HG02588 (cell line): ENCODE data around the gene PUS1.
"Not testable (repeated sequence)": the region's sequence is repeated elsewhere in the genome, so short reads cannot be mapped to it uniquely, and the experiment has no call there.

ENCODE experiments used
- ATAC-seq: cut with Tn5 transposase; IDR thresholded peaks from one replicate; pipeline ENCODE4 v1.9.1; 2021; ENCODE audit warnings: mild to moderate bottlenecking, moderate library complexity; ENCODE audit not compliant: unreplicated experiment

The PUS1 gene

GRCh38 chr12:131933387-131933786, 4.3 kb downstream of the PUS1 start:
- no peak for ATAC-seq

GRCh38 chr12:131934535-131934934, 5.5 kb downstream of the PUS1 start:
- ATAC-seq, result no peak

GRCh38 chr12:131938082-131938481, 9.0 kb downstream of the PUS1 start:
- no peak for ATAC-seq

- ATAC-seq, result no peak
Observed at GRCh38 chr12:131939007-131939406, 9.9 kb downstream of the PUS1 start.

- ATAC-seq, result no peak
Observed at GRCh38 chr12:131940141-131940547, 11.1 kb downstream of the PUS1 start.

- no peak for ATAC-seq
Observed at GRCh38 chr12:131941116-131941986, 12.3 kb downstream of the PUS1 start.

- ATAC-seq, result no peak
Observed at GRCh38 chr12:131941987-131942341, 12.9 kb downstream of the PUS1 start.

- ATAC-seq, result no peak
Observed at GRCh38 chr12:131942671-131943070, 13.6 kb downstream of the PUS1 start.

GRCh38 chr12:131943389-131943788, 14.3 kb downstream of the PUS1 start:
- ATAC-seq, result no peak

GRCh38 chr12:131943876-131944275, 14.8 kb downstream of the PUS1 start:
- no peak for ATAC-seq

GRCh38 chr12:131944601-131945251, 15.7 kb downstream of the PUS1 start:
- no peak for ATAC-seq

- no peak for ATAC-seq
Observed at GRCh38 chr12:131946757-131947156, 17.7 kb downstream of the PUS1 start.

GRCh38 chr12:131947482-131948027, 18.5 kb downstream of the PUS1 start:
- ATAC-seq, result no peak

GRCh38 chr12:131948166-131948712, 19.2 kb downstream of the PUS1 start:
- ATAC-seq, result no peak

GRCh38 chr12:131948713-131949430, 19.8 kb downstream of the PUS1 start:
- ATAC-seq, result not testable (repeated sequence)

GRCh38 chr12:131949431-131950181, 20.5 kb downstream of the PUS1 start, which contains the start of gene EP400:
Gene EP400, plus strand, starts transcription at chr12:131949942. Its CDS starts 10,678 bp downstream, at chr12:131960620.
- ATAC-seq, result peak; percentile 87

GRCh38 chr12:131950182-131950913, 21.3 kb downstream of the PUS1 start:
- peak; percentile 31 for ATAC-seq

- not testable (repeated sequence) for ATAC-seq
Observed at GRCh38 chr12:131953810-131954209, 24.7 kb downstream of the PUS1 start.

GRCh38 chr12:131954460-131954859, 25.4 kb downstream of the PUS1 start:
- not testable (repeated sequence) for ATAC-seq
